HL-60 (cell line): ENCODE data around the gene CCM2L.

Source experiments
- DNase-seq, 2 experiments: peaks; one replicate each; pipeline ENCODE4 v3.0.0-alpha.2; 2010 to 2020; ENCODE audit warnings: low read depth in 1 of 2, low spot score in 1 of 2
- H3K27ac ChIP-seq: fragments of 250-450 bp; sonication (Bioruptor Pico); replicated peaks from 2 replicates; pipeline ENCODE4 v1.5.1; 2020; ENCODE audit warnings: mild to moderate bottlenecking, moderate library complexity
- H3K27me3 ChIP-seq: fragments of 250-450 bp; sonication (Bioruptor Pico); 2 replicates; pipeline ENCODE4 v1.5.1; 2021; ENCODE audit warnings: mild to moderate bottlenecking, moderate library complexity; ENCODE audit not compliant: insufficient read depth, poor library complexity, severe bottlenecking
- H3K4me3 ChIP-seq: replicated peaks from 2 replicates; pipeline ENCODE4 v1.5.1; 2011; ENCODE audit warnings: mild to moderate bottlenecking, control low read depth, low read length; ENCODE audit not compliant: insufficient read depth
- GABPA ChIP-seq: IDR thresholded peaks from 2 replicates; pipeline ENCODE4 v1.6.1; 2012; ENCODE audit warnings: low read depth
- POLR2AphosphoS5 ChIP-seq: IDR thresholded peaks from 2 replicates; pipeline ENCODE4 v1.6.1; 2012; ENCODE audit warnings: low read depth
- REST ChIP-seq: IDR thresholded peaks from 2 replicates; pipeline ENCODE4 v1.6.1; 2012; ENCODE audit warnings: low read depth; ENCODE audit not compliant: insufficient replicate concordance
- SPI1 ChIP-seq: IDR thresholded peaks from 2 replicates; pipeline ENCODE4 v1.6.1; 2012; ENCODE audit warnings: low read depth, mild to moderate bottlenecking, borderline replicate concordance
- TF ChIP-seq, protein P1 (sequence below): IDR thresholded peaks from one replicate; pipeline ENCODE4 v1.5.1; 2011; ENCODE audit warnings: low read length, control low read depth, inconsistent platforms; ENCODE audit not compliant: insufficient read depth

Gene CCM2L

DNA sequence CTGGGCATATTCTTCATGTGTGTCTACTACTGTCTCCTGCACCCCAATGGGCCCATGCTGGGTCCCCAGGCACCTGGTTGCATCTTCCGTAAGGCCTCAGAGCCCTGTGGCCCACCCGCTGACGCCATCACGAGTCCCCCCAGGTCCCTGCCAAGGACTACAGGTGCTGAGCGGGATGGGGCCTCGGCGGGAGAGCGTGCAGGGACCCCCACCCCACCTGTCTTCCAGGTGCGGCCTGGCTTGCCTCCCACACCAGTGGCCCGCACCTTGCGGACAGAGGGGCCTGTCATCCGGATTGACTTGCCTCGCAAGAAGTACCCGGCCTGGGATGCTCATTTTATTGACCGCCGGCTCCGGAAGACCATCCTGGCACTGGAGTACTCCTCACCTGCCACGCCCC is 13.2 kb upstream of the CCM2L start:
- TF ChIP-seq, protein P1, sequence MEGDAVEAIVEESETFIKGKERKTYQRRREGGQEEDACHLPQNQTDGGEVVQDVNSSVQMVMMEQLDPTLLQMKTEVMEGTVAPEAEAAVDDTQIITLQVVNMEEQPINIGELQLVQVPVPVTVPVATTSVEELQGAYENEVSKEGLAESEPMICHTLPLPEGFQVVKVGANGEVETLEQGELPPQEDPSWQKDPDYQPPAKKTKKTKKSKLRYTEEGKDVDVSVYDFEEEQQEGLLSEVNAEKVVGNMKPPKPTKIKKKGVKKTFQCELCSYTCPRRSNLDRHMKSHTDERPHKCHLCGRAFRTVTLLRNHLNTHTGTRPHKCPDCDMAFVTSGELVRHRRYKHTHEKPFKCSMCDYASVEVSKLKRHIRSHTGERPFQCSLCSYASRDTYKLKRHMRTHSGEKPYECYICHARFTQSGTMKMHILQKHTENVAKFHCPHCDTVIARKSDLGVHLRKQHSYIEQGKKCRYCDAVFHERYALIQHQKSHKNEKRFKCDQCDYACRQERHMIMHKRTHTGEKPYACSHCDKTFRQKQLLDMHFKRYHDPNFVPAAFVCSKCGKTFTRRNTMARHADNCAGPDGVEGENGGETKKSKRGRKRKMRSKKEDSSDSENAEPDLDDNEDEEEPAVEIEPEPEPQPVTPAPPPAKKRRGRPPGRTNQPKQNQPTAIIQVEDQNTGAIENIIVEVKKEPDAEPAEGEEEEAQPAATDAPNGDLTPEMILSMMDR, result no peak
- TF ChIP-seq SPI1, result no peak
- TF ChIP-seq POLR2AphosphoS5, result no peak
- TF ChIP-seq GABPA, result no peak
- no peak for TF ChIP-seq REST
- Histone ChIP-seq H3K27me3 (peaks cover 29% of the 10 kb centered on the region), H3K4me3 (no peak overlapping the region), H3K27ac (no peak overlapping the region)
- DNase-seq, result no peak

- Histone ChIP-seq H3K4me3 (no peak overlapping the region), H3K27me3 (peaks cover 29% of the 10 kb centered on the region), H3K27ac (no peak overlapping the region)
- no peak for DNase-seq
- TF ChIP-seq POLR2AphosphoS5 (no peak), REST (no peak), GABPA (no peak)
Measured at GRCh38 chr20:31998246-31998645, 12.0 kb upstream of the CCM2L start.

GRCh38 chr20:32003325-32003724 is 6.9 kb upstream of the CCM2L start:
- no peak overlapping the region for H3K27ac ChIP-seq
- no peaks in the 10 kb centered on the region for H3K27me3 ChIP-seq
- no peak overlapping the region for H3K4me3 ChIP-seq
- DNase-seq, result no peak
- TF ChIP-seq, protein P1, result no peak
- TF ChIP-seq SPI1 (no peak), REST (no peak), POLR2AphosphoS5 (no peak), GABPA (no peak)

DNA sequence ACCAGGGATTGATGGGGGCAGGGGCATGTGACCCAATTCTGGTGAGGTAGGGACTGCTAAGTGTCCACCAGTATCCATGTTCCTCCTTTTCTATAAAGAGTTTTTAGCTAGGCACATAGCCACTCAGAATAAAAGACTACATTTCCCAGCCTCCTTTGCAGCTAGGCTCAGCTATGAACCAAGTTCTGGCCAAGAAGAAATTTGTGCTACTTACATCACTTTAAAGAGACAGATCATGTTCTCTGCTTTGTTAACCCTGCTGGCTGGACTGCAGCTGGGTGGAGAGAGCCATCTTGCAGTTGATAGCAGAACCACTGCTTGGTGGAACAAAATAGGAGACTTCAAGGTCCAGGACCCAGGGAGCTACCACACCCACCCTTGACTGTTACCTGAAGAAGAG is 5.3 kb upstream of the CCM2L start:
- H3K4me3 ChIP-seq, result no peak overlapping the region
- TF ChIP-seq REST (no peak), GABPA (no peak), SPI1 (no peak), POLR2AphosphoS5 (no peak)
- TF ChIP-seq, protein P1, result no peak
- no peaks in the 10 kb centered on the region for H3K27me3 ChIP-seq
- DNase-seq, result no peak
- no peak overlapping the region for H3K27ac ChIP-seq
